HG03565 (cell line): ENCODE data around the gene SULT1A2.
"Not testable (repeated sequence)": the region's sequence is repeated elsewhere in the genome, so short reads cannot be mapped to it uniquely, and the experiment has no call there.

Experiments
- ATAC-seq: cut with Tn5 transposase; IDR thresholded peaks from one replicate; pipeline ENCODE4 v1.9.1; 2021; ENCODE audit warnings: mild to moderate bottlenecking, moderate library complexity; ENCODE audit not compliant: unreplicated experiment

Gene SULT1A2

GRCh38 chr16:28562199-28562598 lies 34.7 kb downstream of the SULT1A2 start:
- ATAC-seq: no peak

GRCh38 chr16:28561557-28562187 lies 35.2 kb downstream of the SULT1A2 start:
- ATAC-seq: no peak

GRCh38 chr16:28558456-28558855 lies 38.4 kb downstream of the SULT1A2 start:
- no peak for ATAC-seq

DNA sequence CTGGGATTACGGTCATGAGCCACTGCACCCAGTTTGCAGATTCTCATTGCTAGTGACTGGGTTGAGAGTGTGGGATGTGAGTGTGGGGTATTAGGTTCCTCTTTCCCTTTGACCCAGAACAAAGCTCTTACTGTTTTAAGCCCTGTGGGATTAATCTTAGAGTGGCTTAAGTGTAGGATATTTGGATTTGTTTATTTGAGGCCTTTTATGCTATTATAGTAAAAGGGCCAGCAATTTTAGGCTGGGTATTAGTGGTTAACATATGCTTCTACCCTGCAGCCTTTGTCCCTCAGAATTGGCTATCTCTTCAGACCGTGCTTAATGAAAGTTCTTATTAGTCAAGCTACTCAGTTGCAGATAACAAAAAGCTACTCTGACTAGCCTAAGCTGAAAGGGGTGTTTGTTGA lies 39.9 kb downstream of the SULT1A2 start:
- ATAC-seq: no peak

DNA sequence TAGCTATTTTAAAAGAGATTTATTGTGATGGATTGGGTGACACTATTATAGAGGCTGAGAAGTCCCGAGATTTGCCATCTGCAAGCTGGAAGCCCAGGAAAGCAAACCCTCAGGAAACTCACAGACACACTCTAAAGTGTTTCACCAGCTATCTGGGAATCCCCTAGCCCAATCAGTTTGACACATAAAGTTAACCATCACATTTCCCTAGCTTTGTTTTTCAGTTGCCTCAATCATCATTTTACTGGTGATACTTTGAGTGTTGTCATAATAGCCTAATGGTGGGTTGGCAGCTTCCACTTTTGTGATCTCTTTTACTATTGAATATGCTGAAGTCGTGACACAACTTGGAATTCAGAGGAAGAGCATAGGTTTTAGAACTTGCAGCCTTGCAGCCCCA lies 41.3 kb downstream of the SULT1A2 start:
- no peak for ATAC-seq

GRCh38 chr16:28554634-28555423 lies 42.0 kb downstream of the SULT1A2 start:
- ATAC-seq: no peak

GRCh38 chr16:28553776-28554633 lies 42.8 kb downstream of the SULT1A2 start, which contains the start of gene SGF29:
Gene SGF29, plus strand, starts transcription at chr16:28553920. Its CDS starts 27,150 bp downstream, at chr16:28581070.
- ATAC-seq: peak; percentile 66

DNA sequence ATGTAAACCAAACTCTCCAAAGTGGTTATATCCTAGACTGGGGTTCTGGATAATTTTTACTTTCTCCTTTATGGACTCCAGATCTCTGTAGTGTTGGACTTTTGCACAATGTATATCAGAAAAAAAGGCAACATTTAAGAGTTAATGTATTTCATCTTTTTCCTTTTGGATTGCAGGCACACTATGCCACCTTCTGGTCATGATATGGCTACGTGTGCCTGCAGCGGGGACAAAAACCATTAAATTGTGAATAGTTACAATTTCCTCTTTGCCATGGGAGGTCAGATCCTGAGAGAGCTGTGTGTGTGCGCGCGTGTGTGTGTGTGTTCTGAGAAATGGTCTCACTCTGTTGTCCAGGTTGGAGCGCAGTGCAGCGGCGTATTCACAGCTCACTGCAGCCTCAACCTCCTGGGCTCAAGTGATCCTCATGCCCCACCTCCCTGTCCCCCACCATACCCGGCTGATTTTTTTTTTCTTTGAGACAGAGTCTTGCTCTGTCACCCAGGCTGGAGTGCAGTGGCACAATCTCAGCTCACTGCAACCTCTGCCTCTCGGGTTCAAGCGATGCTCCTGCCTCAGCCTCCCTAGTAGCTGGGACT lies 47.5 kb downstream of the SULT1A2 start:
- ATAC-seq: no peak

DNA sequence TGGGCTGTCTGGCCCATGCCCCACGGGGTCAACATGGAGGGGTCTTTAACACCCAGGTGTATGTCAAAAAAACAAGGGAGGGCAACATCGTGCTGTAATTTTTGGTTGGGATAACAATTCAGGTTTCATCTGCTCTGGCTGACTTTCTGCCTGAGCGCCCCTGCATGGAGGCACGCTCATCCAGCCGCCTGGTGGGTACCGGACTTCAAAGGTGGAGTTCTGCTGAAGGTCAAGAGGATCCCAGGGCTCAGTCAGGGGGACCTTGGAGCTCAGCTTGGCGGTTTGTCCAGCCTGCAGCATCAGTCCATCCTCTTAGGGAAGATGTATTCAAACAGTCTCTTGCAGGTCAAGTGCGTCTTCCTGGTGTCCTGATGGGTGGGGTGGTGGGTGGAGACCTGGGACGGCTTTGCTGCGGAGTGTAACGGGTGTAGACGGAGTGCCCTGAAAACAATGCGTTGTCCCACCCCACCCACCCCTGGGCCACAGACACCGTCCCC lies 48.5 kb downstream of the SULT1A2 start:
- ATAC-seq: no peak

GRCh38 chr16:28546626-28547025 lies 50.2 kb downstream of the SULT1A2 start:
- ATAC-seq: no peak

GRCh38 chr16:28545964-28546363 lies 50.9 kb downstream of the SULT1A2 start:
- not testable (repeated sequence) for ATAC-seq

DNA sequence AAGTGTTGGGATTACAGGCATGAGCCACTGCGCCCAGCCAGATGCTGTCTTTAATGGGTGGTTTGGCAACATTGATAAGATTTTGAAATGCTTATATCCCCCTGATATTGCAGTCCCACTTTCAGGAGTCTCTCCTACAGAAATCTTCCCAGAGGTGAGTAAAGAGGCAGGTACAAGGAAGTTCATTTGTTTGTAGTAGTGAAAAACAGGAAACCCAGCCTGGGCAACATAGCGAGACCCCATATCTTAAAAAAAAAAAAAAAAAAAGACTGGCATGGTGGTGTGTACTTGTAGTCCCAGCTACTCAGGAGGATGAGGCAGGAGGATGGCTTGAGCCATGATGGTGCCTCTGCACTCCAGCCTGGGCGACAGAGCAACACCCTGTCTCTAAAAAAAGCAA lies 51.9 kb downstream of the SULT1A2 start:
- no peak for ATAC-seq

DNA sequence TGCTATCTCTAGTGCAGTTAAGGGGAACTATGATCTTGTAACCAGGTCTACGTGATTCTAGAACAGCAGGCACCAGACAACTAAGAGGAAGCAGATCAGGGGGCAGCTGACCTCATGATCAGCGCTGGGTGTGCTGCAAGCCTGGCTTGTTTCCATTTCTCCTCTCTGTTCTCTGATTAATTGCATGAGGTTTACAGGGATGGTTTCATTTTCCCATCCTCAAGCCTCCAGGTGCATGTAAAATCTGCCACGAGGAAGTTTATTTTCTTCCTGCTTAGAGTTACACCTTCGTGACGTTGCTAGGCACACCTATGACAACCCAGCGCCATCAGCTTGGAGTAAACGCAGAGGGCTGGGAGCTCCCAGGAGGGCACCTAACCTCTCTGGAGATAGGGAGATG lies 53.8 kb downstream of the SULT1A2 start:
- no peak for ATAC-seq

DNA sequence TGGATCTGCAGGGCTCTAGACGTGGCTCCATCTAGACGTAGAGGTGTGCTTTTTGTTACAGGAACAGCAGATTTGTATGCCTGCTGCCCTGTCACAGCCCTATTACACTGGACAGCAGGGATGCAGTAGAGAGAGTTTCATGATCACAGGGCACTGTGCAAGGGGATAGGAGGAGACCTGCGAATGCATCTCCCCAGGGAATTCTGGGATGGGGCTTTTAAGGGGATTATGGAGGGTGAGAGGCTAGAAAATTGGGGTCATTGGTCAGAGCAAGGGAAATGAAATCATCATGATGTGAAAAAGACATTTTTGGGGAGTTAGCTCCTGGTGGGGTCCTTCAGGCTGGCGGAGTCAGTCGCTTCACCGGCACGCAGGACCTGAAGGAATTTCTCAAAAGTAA lies 54.2 kb downstream of the SULT1A2 start:
- no peak for ATAC-seq
